ENCODE results near the gene KLHL12.

The KLHL12 gene

GRCh38 chr1:202880062-202880461 is 47.0 kb downstream of the KLHL12 start:
- no peak for DNase-seq

DNA sequence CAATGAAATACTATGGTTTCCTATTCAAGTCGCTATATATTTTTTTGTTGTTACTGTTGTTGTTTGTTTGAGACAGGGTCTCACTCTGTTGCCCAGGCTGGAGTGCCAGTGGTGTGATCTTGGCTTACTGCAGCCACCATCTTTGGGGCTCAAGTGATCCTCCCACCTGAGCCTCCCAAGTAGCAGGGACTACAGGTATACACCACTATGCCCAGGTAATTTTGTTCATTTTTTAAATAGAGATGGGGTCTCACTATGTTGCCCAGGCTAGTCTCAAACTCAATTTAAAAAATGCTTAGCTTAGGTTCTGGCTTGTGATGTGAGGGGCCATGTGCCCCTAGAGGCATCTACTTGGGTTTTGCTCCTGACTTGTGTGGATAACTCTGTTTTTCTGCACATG is 47.9 kb downstream of the KLHL12 start:
- DNase-seq: no peak

GRCh38 chr1:202873026-202873425 is 54.0 kb downstream of the KLHL12 start:
- DNase-seq: no peak

DNA sequence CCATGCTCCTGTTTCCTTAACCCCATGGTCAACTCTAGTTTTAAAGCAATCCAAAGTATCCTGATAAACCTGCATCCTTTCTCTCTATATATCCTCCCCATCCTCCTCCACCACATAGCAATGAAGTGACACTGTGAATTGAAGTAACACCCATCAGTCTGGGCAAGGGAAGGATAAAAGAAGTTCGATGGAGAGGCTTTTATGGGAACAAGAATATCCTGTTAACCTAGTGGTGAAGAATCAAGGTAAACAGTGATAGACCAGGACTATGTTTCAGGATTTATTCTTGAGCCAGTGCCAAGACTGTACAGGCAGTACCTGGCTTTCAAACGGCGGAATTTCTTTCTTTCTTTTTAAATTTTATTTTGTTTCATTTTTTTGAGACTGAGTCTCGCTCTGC is 55.7 kb downstream of the KLHL12 start:
- DNase-seq: no peak

DNA sequence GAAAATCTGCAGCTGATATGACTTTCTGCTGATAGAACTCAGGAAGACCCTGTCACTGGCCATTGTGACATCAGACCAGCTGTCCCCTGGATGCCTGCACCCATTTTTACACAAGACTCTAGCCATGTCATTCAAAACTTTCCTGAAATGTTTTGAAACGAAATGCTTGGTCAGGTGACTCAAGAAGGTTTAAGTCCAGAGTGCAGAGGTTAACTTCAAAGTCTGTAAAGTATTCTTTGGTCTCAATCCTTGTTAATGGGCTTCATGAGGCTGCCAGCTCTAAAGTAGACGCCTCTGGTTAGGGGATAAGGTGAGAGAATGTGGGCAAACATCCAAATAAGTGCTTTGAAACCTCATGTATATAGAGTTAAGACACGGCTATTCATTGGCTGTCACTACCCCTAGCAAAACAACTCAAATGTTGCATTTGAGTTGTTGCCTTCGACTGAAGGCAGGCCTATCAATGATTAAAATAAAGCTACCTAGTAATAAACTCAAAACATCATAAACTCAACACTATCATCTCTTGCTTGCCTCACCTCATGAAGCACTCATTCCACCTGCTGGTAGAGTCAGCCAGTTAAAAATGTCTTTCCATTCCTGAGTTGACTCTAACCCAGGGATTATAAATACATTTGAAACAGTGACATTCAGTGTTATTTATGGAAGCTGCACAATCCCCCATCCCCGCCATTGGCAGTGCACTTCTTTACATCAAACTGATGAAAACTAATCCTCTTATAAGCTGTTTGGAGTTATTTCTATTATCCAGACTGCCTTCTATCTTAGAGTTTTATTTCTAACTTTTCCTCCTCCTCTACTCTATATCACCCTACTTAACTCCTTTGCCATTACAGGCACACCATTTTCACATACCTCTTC is 64.1 kb downstream of the KLHL12 start:
- DNase-seq: no peak

GRCh38 chr1:202861420-202862132 is 65.5 kb downstream of the KLHL12 start:
- DNase-seq: peak; percentile 93

DNA sequence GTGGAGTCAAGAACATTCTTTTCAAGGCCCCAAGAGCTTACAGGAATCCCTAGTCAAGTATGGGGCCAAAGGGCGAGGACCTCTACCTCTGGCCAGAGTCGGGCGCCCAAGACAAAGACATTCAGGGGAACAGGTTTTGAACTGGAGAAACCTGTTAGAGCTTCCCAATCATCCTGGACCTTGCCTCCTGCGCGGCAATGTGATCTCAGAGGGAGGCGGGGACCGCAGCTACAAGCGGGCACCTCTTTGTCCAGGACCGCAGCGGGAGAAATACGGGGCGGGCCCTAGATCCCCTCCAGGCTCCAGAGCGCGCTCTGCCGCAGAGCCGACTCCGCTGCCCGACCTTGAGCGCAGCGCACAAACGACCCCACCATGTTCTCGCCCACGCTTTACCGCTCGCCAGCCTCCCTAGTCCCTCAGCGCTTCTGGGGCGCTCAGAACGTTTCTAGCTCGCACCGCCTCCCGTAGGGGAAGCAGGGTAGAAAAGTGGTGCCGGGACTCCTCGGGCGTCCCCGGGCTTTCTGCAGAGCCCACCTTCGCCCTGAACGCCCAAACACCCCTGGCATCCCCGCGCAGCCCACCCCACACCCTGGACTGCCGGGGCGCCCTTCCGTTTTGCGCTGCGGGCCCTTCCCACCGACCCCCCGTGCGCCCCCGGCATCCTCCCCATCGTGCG is 66.2 kb downstream of the KLHL12 start:
- no peak for DNase-seq

GRCh38 chr1:202858789-202859414 is 68.1 kb downstream of the KLHL12 start:
- no peak for DNase-seq

DNA sequence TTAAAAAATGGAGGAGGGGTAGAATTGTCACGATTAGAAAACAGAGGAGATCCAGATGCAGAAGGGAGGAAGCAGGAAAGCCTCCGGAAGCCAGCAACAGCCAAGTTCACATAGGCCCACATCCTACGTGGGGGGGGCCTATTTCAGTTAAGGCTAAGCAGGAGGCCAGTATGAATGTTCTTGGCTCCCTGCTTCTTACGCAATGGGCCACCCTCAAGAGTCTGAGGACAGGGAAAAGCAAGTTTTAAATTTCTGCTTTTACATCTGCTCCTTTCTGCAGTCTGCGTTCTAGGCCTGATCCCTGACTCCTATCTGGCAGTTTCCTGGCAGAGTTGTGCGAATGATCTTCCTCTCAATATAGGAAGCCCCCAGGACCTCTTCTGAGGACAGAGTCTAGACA is 68.7 kb downstream of the KLHL12 start:
- DNase-seq: no peak

DNA sequence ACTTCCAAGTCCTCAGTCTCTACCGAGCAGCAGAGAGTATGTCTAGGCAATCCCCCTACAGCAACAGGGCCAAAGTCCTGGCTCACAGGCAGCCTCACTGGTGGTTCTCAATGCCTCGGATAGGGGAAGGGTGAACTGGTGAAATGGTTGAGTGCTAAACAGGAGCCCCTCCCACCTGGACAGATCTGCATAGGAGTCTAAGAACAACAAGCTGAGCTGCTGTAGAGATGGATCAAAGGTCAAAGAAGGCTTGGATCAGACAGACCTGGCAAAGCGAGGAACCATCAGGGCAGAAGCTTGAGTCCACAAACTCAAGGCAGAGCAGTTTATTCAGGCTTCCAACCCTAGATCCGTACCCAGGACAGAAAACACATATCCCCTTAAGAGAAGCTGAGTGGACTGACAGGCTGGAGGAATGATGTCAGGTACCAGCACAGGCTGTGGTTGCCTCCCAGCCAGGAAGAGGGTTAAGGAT is 69.9 kb downstream of the KLHL12 start:
- no peak for DNase-seq

DNA sequence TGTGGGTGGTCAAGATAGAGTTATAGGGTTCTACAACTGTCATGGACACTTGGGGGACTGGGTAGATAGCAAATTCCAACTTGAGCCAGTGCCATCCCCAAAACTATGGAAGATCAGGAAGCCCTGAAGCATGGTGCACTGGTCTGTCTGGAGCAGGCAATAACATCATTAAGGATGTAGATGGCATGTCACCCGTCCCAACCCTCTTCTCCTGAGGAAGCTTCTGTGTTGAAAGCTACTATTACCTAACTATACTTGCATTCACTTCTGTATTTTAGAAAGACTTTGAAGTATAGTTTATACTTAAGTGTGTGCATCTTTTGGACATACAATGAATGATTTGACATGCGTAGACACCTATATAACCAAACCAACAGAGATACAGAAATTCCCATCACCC is 71.0 kb downstream of the KLHL12 start:
- DNase-seq: no peak

DNA sequence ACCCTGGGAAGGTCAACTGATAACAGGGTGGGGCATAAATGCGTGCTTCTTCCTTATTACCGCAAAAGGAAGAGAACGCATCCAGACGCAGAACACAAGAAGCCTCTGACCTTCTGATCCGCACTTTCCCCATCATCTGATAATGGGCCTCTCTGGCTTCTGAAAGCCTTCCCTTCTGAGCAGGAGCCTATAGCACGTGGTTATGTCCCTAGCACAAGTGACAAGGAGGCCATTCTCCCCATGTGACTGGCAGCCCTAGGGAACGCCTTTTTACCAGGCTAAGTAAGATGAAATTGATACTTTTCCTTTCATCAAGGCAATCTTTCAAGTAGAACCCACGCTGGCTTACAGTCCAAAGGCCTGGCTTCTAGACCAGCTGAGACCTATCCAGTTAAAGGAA is 72.2 kb downstream of the KLHL12 start:
- no peak for DNase-seq

GRCh38 chr1:202852163-202852904 is 74.7 kb downstream of the KLHL12 start:
- no peak for DNase-seq

- no peak for DNase-seq
Observed at GRCh38 chr1:202850593-202851362, 76.3 kb downstream of the KLHL12 start.

GRCh38 chr1:202848191-202848542 is 78.9 kb downstream of the KLHL12 start:
- no peak for DNase-seq

DNA sequence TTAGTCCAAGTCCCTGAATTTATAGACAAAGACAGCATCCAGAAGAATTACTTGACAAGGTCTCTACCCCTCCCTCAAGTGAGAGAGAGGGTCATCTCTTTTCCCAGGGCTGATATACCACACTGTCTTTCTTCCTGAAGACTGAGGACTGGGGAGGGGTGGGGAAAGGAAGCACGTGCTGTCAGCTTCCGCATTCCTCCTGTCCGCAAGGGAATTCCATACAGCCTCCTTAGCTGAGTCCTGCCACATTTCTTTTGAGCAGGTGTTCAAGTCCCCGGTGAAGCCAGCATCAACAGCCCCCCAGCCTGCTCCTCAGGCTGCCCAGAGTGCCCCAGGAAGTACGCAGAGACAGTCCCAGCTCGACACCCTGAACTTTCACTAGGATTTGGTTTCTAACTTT is 82.1 kb downstream of the KLHL12 start:
- DNase-seq: no peak

DNA sequence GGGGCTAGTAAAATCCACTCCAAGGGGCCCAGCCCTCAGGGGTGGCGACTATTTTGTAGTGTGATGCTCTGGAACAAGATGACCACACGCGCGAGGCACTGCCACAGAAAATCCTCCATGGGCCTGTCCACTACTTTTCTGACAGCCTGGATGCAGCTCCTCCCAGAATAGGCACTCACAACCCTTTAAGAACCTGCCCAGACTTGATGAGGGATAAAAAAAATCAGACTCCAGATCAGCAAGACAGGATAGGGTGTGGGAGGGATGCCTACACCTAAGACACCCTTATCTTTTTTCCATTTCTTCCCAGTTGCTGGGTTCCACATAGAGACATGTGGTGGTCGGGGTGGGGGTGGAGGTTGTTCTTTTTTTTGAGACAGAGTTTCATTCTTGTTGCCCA is 82.8 kb downstream of the KLHL12 start:
- no peak for DNase-seq

GRCh38 chr1:202843081-202843480 is 84.0 kb downstream of the KLHL12 start:
- no peak for DNase-seq

All from midbrain (tissue), 1 donor.